Spleen (tissue), 11 donors: ENCODE data around the gene SYTL4. TPM values are rescaled to one million over a fixed set of nuclear protein-coding genes. Genes with fewer than 3 reads are reported as not detected.
"Not testable (repeated sequence)": the region's sequence is repeated elsewhere in the genome, so short reads cannot be mapped to it uniquely, and the experiment has no call there.

Experiments used
- DNase-seq: peaks from one replicate; pipeline ENCODE4 v3.0.0-alpha.2; 2020
- H3K27ac ChIP-seq, 8 donors: fragments of 200-600 bp; sonication (generic) in 7 of 8; 1 replicate in 4 of 8; 2 replicates in 4 of 8; pipeline versions ENCODE4 v1.5.0 to v1.8.0; 2016 to 2021; ENCODE audit warnings: inconsistent platforms in 4 of 8, mild to moderate bottlenecking in 4 of 8, moderate library complexity in 1 of 8
- H3K27me3 ChIP-seq, 7 donors: fragments of 200-600 bp; sonication (generic) in 6 of 7; replicated peaks in 1 of 7; 1 replicate in 4 of 7; 2 replicates in 3 of 7; pipeline versions ENCODE4 v1.5.0 to v1.8.0; 2016 to 2021; ENCODE audit warnings: inconsistent platforms in 3 of 7, mild to moderate bottlenecking in 1 of 7
- H3K36me3 ChIP-seq, 6 donors: fragments of 200-600 bp; sonication (generic) in 5 of 6; 1 replicate in 4 of 6; 2 replicates in 2 of 6; pipeline versions ENCODE4 v1.5.0 to v1.8.0; 2016 to 2021; ENCODE audit warnings: inconsistent platforms in 2 of 6
- H3K4me1 ChIP-seq, 6 donors: fragments of 200-600 bp; sonication (generic) in 5 of 6; 1 replicate in 3 of 6; 2 replicates in 3 of 6; pipeline versions ENCODE4 v1.5.0 to v1.8.0; 2016 to 2021; ENCODE audit warnings: inconsistent platforms in 3 of 6
- H3K4me3 ChIP-seq, 8 donors: fragments of 200-600 bp; sonication (generic) in 7 of 8; 1 replicate in 4 of 8; 2 replicates in 4 of 8; pipeline versions ENCODE4 v1.5.0 to v1.8.0; 2016 to 2021; ENCODE audit warnings: inconsistent platforms in 4 of 8, mild to moderate bottlenecking in 4 of 8, moderate library complexity in 2 of 8
- H3K9me3 ChIP-seq, 8 donors: fragments of 200-600 bp; sonication (generic) in 7 of 8; 1 replicate in 4 of 8; 2 replicates in 4 of 8; pipeline versions ENCODE4 v1.5.0 to v1.8.0; 2016 to 2021; ENCODE audit warnings: inconsistent platforms in 4 of 8
- CTCF ChIP-seq, 11 experiments: fragments of 200-600 bp in 7 of 11; fragments of 450-650 bp in 4 of 11; sonication (generic) in 4 of 11; IDR thresholded peaks in 8 of 11; conservative IDR thresholded peaks in 3 of 11; 1 replicate in 7 of 11; 2 replicates in 4 of 11; pipeline versions ENCODE4 v1.4.0 to v1.8.0; 2016 to 2021; ENCODE audit warnings: antibody characterized with exemption in 11 of 11, inconsistent platforms in 4 of 11, mild to moderate bottlenecking in 1 of 11
- POLR2A ChIP-seq, 3 donors: fragments of 450-650 bp; IDR thresholded peaks; one replicate each; pipeline ENCODE4 v1.5.1; 2017; ENCODE audit warnings: antibody characterized with exemption in 3 of 3, mild to moderate bottlenecking in 1 of 3
- POLR2AphosphoS5 ChIP-seq, 3 donors: sonication (generic); formaldehyde crosslinking; IDR thresholded peaks; one replicate each; pipeline ENCODE4 v1.5.1; 2017; ENCODE audit warnings: antibody characterized with exemption in 3 of 3
- WGBS, 5 donors: extraction: QIAGEN DNeasy Blood & Tissue Kit in 3 of 5; methylation state at CpG; one replicate each; pipeline versions ENCODE4 v1.1.5 to v1.1.7; 2013 to 2018; 5-methylcytosine and 5-hydroxymethylcytosine counted together
- intact Hi-C: fragments of 100-400 bp; cut with DNase I; formaldehyde crosslinking; loops from one replicate; pipeline ENCODE4 v1.15.0; 2023; ENCODE audit warnings: low total_unique reads
- polyA plus RNA-seq, 3 donors: library from polyadenylated mRNA; stranded (reverse); fragments of 200-250 nt; gene quantifications; one replicate each; pipeline ENCODE4 v1.2.1, GENCODE V29; 2013
- total RNA-seq, 7 donors: library from RNA; depleted of rRNA in 3 of 7; stranded (reverse); fragments of >200 nt in 3 of 7; fragmentation: NEBNext Ultra II Directional in 4 of 7; extraction: Animal tissue kit (Norgen Biotek cat#: 25700) in 4 of 7; gene quantifications; one replicate each; pipeline versions ENCODE4 v1.1.0 to v1.2.1, GENCODE V29; 2016 to 2021
- donor health status: healthy with polysubstance abuse.
- donor health status: DM: no; HTN: no; CAD: no; lungs with moderate emphysema.
- donor health status: DM: no; HTN: no; CAD: no.
- donor health status: Bipolar disorder and iron deficiency.
- donor health status: healthy.
- donor health status: DM: no; HTN: no; CAD: no.
- donor health status: DM: yes; HTN: yes; CAD: no.

The SYTL4 gene
- total and polyA plus RNA-seq, 10 donors: 1.2 to 16.8 (median 6.7) TPM

GRCh38 chrX:100745205-100745604, 13.3 kb upstream of the SYTL4 start:
- no peaks in the 10 kb centered on the region for H3K4me1 ChIP-seq
- no peaks in the 10 kb centered on the region for H3K36me3 ChIP-seq
- no peak overlapping the region for H3K4me3 ChIP-seq
- H3K9me3 ChIP-seq: no peaks in the 10 kb centered on the region
- TF ChIP-seq POLR2AphosphoS5 (IDR thresholded peaks at IDR 0.05) (no peak), CTCF (IDR thresholded peaks at IDR 0.05 in 8 of 11, conservative IDR thresholded peaks at IDR 0.05 in 3 of 11) (no peak), POLR2A (IDR thresholded peaks at IDR 0.05) (no peak)
- H3K27me3 ChIP-seq: peaks cover 0 to 14% (median 0%) of the 10 kb centered on the region in 7 donors
- H3K27ac ChIP-seq: no peak overlapping the region
- intact Hi-C loops: no loop called here
- no peak for DNase-seq
- WGBS, 5 donors: 53 to 71% (median 64%) methylated on average over 1 of the region's 1 CpG

- DNase-seq: no peak
- TF ChIP-seq CTCF (IDR thresholded peaks at IDR 0.05 in 8 of 11, conservative IDR thresholded peaks at IDR 0.05 in 3 of 11) (no peak), POLR2AphosphoS5 (IDR thresholded peaks at IDR 0.05) (no peak), POLR2A (IDR thresholded peaks at IDR 0.05) (no peak)
- no peaks in the 10 kb centered on the region for H3K36me3 ChIP-seq
- no peaks in the 10 kb centered on the region for H3K9me3 ChIP-seq
- H3K4me1 ChIP-seq: no peaks in the 10 kb centered on the region
- H3K4me3 ChIP-seq: no peak overlapping the region
- 26 to 42% (median 38%) methylated on average over 2 of the region's 2 CpGs for WGBS, 5 donors
- intact Hi-C loops: no loop called here
- no peak overlapping the region for H3K27ac ChIP-seq
- H3K27me3 ChIP-seq: peaks cover 0 to 12% (median 0%) of the 10 kb centered on the region in 7 donors
Measured at GRCh38 chrX:100743009-100743607, 11.2 kb upstream of the SYTL4 start.

- H3K4me3 ChIP-seq, H3K27me3 ChIP-seq, H3K27ac ChIP-seq, DNase-seq, H3K9me3 ChIP-seq, intact Hi-C loops, H3K36me3 ChIP-seq, H3K4me1 ChIP-seq: not testable (repeated sequence)
- WGBS, 5 donors: 92 to 98% (median 97%) methylated on average over 8 to 22 of the region's 30 CpGs; no CpG with 5 or more reads in 2 of the 5 donors
Measured at GRCh38 chrX:100724006-100724405, 7.9 kb downstream of the SYTL4 start.

GRCh38 chrX:100721328-100721727, 10.6 kb downstream of the SYTL4 start:
- Histone ChIP-seq H3K27ac (no peak overlapping the region), H3K9me3 (no peaks in the 10 kb centered on the region), H3K4me3 (no peak overlapping the region), H3K4me1 (no peaks in the 10 kb centered on the region), H3K36me3 (no peaks in the 10 kb centered on the region), H3K27me3 (no peaks in the 10 kb centered on the region)
- DNase-seq: no peak
- intact Hi-C loops: no loop called here
- TF ChIP-seq POLR2AphosphoS5 (IDR thresholded peaks at IDR 0.05) (no peak), POLR2A (IDR thresholded peaks at IDR 0.05) (no peak), CTCF (IDR thresholded peaks at IDR 0.05 in 8 of 11, conservative IDR thresholded peaks at IDR 0.05 in 3 of 11) (no peak)

- 57 to 91% (median 69%) methylated on average over 2 of the region's 2 CpGs for WGBS, 5 donors
- Histone ChIP-seq H3K4me1 (no peaks in the 10 kb centered on the region), H3K27me3 (no peaks in the 10 kb centered on the region), H3K9me3 (no peaks in the 10 kb centered on the region), H3K36me3 (no peaks in the 10 kb centered on the region), H3K27ac (no peak overlapping the region), H3K4me3 (no peak overlapping the region)
- intact Hi-C loops: no loop called here
- TF ChIP-seq POLR2A (IDR thresholded peaks at IDR 0.05) (no peak), CTCF (IDR thresholded peaks at IDR 0.05 in 8 of 11, conservative IDR thresholded peaks at IDR 0.05 in 3 of 11) (no peak), POLR2AphosphoS5 (IDR thresholded peaks at IDR 0.05) (no peak)
- no peak for DNase-seq
Measured at GRCh38 chrX:100720301-100720700, 11.6 kb downstream of the SYTL4 start.
